ENCODE results near the gene SLAMF9.

SLAMF9 gene

DNA sequence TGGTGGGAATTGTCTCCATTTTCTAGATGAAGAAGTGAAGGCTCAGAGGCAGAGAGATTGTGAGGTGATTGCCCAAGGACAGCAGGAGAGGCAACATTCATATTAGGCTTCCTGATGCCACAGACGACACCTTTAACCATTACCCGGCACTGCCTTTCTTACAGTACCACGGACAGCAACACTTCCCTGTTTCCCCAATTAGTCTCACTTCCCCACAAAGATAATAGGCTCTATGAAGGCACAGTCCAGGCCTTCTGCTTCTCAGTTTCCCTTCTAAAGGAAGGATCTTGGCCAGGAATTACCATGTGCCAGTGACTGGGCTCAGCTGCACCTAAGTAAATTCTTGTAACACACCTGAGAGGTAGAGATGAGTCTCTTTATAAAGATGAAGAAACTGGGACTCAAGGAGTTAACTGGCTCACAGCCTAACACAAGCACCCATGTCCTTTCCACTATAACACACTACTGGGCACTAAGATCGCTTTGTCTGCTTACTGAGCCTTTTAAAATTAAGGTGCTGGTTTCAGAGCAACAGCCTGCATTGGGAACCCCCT is 18.2 kb downstream of the SLAMF9 start:
- DNase-seq (ENCODE audit: low spot score) = no peak
- TF ChIP-seq, protein P1, sequence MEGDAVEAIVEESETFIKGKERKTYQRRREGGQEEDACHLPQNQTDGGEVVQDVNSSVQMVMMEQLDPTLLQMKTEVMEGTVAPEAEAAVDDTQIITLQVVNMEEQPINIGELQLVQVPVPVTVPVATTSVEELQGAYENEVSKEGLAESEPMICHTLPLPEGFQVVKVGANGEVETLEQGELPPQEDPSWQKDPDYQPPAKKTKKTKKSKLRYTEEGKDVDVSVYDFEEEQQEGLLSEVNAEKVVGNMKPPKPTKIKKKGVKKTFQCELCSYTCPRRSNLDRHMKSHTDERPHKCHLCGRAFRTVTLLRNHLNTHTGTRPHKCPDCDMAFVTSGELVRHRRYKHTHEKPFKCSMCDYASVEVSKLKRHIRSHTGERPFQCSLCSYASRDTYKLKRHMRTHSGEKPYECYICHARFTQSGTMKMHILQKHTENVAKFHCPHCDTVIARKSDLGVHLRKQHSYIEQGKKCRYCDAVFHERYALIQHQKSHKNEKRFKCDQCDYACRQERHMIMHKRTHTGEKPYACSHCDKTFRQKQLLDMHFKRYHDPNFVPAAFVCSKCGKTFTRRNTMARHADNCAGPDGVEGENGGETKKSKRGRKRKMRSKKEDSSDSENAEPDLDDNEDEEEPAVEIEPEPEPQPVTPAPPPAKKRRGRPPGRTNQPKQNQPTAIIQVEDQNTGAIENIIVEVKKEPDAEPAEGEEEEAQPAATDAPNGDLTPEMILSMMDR (IDR thresholded peaks at IDR 0.05) = no peak
- Histone ChIP-seq H3K4me3 (no peak overlapping the region), H3K27ac (no peak overlapping the region)

- no peak overlapping the region for H3K4me3 ChIP-seq
- H3K27ac ChIP-seq = no peak overlapping the region
- TF ChIP-seq, protein P1 (IDR thresholded peaks at IDR 0.05) = no peak
- DNase-seq (ENCODE audit: low spot score) = no peak
These were observed 18.7 kb downstream of the SLAMF9 start for GRCh38 chr1:159935305-159935704.

GRCh38 chr1:159934136-159935039 is 19.6 kb downstream of the SLAMF9 start:
- no peak overlapping the region for H3K27ac ChIP-seq
- TF ChIP-seq, protein P1 (IDR thresholded peaks at IDR 0.05) = no peak
- DNase-seq (ENCODE audit: low spot score) = no peak
- no peak overlapping the region for H3K4me3 ChIP-seq

GRCh38 chr1:159933347-159933746 is 20.7 kb downstream of the SLAMF9 start:
- no peak overlapping the region for H3K27ac ChIP-seq
- H3K4me3 ChIP-seq = no peak overlapping the region
- TF ChIP-seq, protein P1 (IDR thresholded peaks at IDR 0.05) = no peak
- DNase-seq (ENCODE audit: low spot score) = no peak

GRCh38 chr1:159932296-159933285 is 21.4 kb downstream of the SLAMF9 start:
- TF ChIP-seq, protein P1 (IDR thresholded peaks at IDR 0.05) = no peak
- Histone ChIP-seq H3K4me3 (no peak overlapping the region), H3K27ac (no peak overlapping the region)
- no peak for DNase-seq (ENCODE audit: low spot score)

GRCh38 chr1:159931795-159932173 is 22.3 kb downstream of the SLAMF9 start:
- TF ChIP-seq, protein P1 (IDR thresholded peaks at IDR 0.05) = no peak
- no peak for DNase-seq (ENCODE audit: low spot score)
- Histone ChIP-seq H3K27ac (no peak overlapping the region), H3K4me3 (no peak overlapping the region)

Data from coronary artery (tissue), 2 donors.